Measurements from ENCODE around the gene ILRUN.
"Not testable (repeated sequence)": the region's sequence is repeated elsewhere in the genome, so short reads cannot be mapped to it uniquely, and the experiment has no call there.

DNA sequence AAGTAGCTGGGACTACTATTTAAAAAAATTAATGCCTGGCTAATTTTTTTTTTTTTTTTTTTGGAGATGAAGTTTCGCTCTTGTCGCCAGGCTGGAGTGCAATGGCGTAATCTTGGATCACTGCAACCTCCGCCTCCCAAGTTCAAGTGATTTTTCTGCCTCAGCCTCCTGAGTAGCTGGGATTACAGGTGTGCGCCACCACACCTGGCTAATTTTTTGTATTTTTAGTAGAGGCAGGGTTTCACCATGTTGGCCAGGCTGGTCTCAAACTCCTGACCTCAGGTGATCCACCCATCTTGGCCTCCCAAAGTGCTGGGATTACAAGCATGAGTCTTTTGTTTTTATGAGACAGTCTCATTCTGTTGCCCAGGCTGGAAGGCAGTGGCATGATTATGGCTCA is 27.8 kb downstream of the ILRUN start:
- TF ChIP-seq, protein P1, sequence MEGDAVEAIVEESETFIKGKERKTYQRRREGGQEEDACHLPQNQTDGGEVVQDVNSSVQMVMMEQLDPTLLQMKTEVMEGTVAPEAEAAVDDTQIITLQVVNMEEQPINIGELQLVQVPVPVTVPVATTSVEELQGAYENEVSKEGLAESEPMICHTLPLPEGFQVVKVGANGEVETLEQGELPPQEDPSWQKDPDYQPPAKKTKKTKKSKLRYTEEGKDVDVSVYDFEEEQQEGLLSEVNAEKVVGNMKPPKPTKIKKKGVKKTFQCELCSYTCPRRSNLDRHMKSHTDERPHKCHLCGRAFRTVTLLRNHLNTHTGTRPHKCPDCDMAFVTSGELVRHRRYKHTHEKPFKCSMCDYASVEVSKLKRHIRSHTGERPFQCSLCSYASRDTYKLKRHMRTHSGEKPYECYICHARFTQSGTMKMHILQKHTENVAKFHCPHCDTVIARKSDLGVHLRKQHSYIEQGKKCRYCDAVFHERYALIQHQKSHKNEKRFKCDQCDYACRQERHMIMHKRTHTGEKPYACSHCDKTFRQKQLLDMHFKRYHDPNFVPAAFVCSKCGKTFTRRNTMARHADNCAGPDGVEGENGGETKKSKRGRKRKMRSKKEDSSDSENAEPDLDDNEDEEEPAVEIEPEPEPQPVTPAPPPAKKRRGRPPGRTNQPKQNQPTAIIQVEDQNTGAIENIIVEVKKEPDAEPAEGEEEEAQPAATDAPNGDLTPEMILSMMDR (IDR thresholded peaks at IDR 0.05) = not testable (repeated sequence)
- not testable (repeated sequence) for TF ChIP-seq POLR2AphosphoS5 (IDR thresholded peaks at IDR 0.05; ENCODE audit: low read depth, low read length); EZH2phosphoT487 (IDR thresholded peaks at IDR 0.05; ENCODE audit: borderline replicate concordance, low read depth); NFIC (IDR thresholded peaks at IDR 0.05; ENCODE audit: borderline replicate concordance)
